HepG2 (cell line): ENCODE data around the gene CAPZB. TPM values are rescaled to one million over a fixed set of nuclear protein-coding genes. Genes with fewer than 3 reads are reported as not detected.

ENCODE experiments used
- ATAC-seq: fragments of 200-7000 bp; cut with Tn5 transposase; 3 replicates; pipeline ENCODE4 v1.9.1; 2020; ENCODE audit warnings: mild to moderate bottlenecking, moderate library complexity
- BruUV-seq: library from RNA; stranded (reverse); fragments of 400-500 nt; replicated peaks from 2 replicates; lab custom pipeline; 2021; lab: Mats Ljungman, UMichigan
- CTCF ChIA-PET: fragments of 300-600 bp; formaldehyde crosslinking; extraction: SDS; loops from one replicate; lab custom pipeline; 2021; ENCODE audit warnings: low total read pairs, inconsistent platforms, low intra/inter-chr PET ratio; lab: Yijun Ruan, JAX
- POLR2A ChIA-PET: fragments of 350-600 bp; sonication (Branson Sonifier 250); formaldehyde crosslinking; loops from one replicate; lab custom pipeline; 2020; ENCODE audit warnings: antibody characterized with exemption, inconsistent platforms; lab: Yijun Ruan, JAX
- DNase-seq: peaks from one replicate; pipeline ENCODE4 v3.0.0-alpha.2; 2015; ENCODE audit warnings: low spot score
- FAIRE-seq: peaks from 3 replicates; lab custom pipeline; 2011; peaks lifted over from hg19 to GRCh38; lab: Jason Lieb, UNC
- H2AFZ ChIP-seq: one replicate; pipeline ENCODE4 v1.6.1; 2011; ENCODE audit warnings: low read length, inconsistent platforms
- H3K27ac ChIP-seq: fragments of 300-600 bp; 3 replicates; pipeline ENCODE4 v1.8.0; 2011; ENCODE audit warnings: mixed run types, mild to moderate bottlenecking, mixed read lengths, low read length, inconsistent platforms; ENCODE audit not compliant: insufficient read depth; ENCODE audit errors: extremely low read length
- H3K27me3 ChIP-seq, 2 experiments: fragments of 200-600 bp in 1 of 2; 2 replicates in 1 of 2; 3 replicates in 1 of 2; pipeline versions ENCODE4 v1.6.0 to v1.8.0; 2011; ENCODE audit warnings: low read length in 2 of 2, mild to moderate bottlenecking in 2 of 2, moderate library complexity in 2 of 2, inconsistent platforms in 1 of 2; ENCODE audit not compliant: insufficient read depth in 2 of 2, control insufficient read depth in 1 of 2
- H3K36me3 ChIP-seq, 2 experiments: fragments of 200-600 bp in 1 of 2; replicated peaks in 1 of 2; 2 replicates in 1 of 2; 3 replicates in 1 of 2; pipeline versions ENCODE4 v1.5.1 to v1.8.0; 2011; ENCODE audit warnings: low read length in 2 of 2, inconsistent platforms in 1 of 2; ENCODE audit not compliant: insufficient read depth in 2 of 2, control insufficient read depth in 1 of 2
- H3K4me1 ChIP-seq: 2 replicates; pipeline ENCODE4 v1.5.1; 2012; ENCODE audit warnings: low read length, inconsistent platforms; ENCODE audit not compliant: insufficient read depth
- H3K4me2 ChIP-seq: 2 replicates; pipeline ENCODE4 v1.6.0; 2011; ENCODE audit warnings: low read depth, low read length, inconsistent platforms
- H3K4me3 ChIP-seq, 3 experiments: fragments of 200-600 bp in 1 of 3; sonication (generic), shearing (Covaris generic) in 1 of 3; replicated peaks in 1 of 3; 2 replicates each; pipeline ENCODE4 v1.5.1; 2011 to 2016; ENCODE audit warnings: low read length in 3 of 3, inconsistent platforms in 2 of 3, low read depth in 2 of 3, mild to moderate bottlenecking in 2 of 3, control low read depth in 1 of 3, mixed read lengths in 1 of 3; ENCODE audit not compliant: insufficient read depth in 1 of 3
- H3K79me2 ChIP-seq: one replicate; pipeline ENCODE4 v1.6.1; 2011; ENCODE audit warnings: low read length, inconsistent platforms; ENCODE audit not compliant: insufficient read depth
- H3K9ac ChIP-seq: 2 replicates; pipeline ENCODE4 v1.6.0; 2011; ENCODE audit warnings: mild to moderate bottlenecking, low read depth, low read length, inconsistent platforms; ENCODE audit not compliant: insufficient read depth
- H3K9me3 ChIP-seq: 2 replicates; pipeline ENCODE4 v1.5.1; 2012; ENCODE audit warnings: mild to moderate bottlenecking, low read length
- H4K20me1 ChIP-seq: 2 replicates; pipeline ENCODE4 v1.6.0; 2011; ENCODE audit warnings: inconsistent platforms, mild to moderate bottlenecking, low read length, moderate library complexity; ENCODE audit not compliant: insufficient read depth
- HBP1 ChIP-seq: IDR thresholded peaks from 2 replicates; pipeline ENCODE4 v1.6.1; 2016; ENCODE audit warnings: low read depth, control low read depth
- KDM3A ChIP-seq: IDR thresholded peaks from 2 replicates; pipeline ENCODE4 v1.6.1; 2018; ENCODE audit warnings: low read depth, missing compliant biosample characterization
- MNT ChIP-seq: fragments of 450-650 bp; IDR thresholded peaks from 2 replicates; pipeline ENCODE4 v1.6.1; 2016
- SMAD3 ChIP-seq: sonication (generic); formaldehyde crosslinking; IDR thresholded peaks from 2 replicates; pipeline ENCODE4 v1.4.0; 2020; ENCODE audit warnings: missing genetic modification reagents
- SNRNP70 ChIP-seq: fragments of 200-400 bp; formaldehyde crosslinking; IDR thresholded peaks from 2 replicates; pipeline ENCODE4 v1.6.1; 2017; ENCODE audit warnings: mild to moderate bottlenecking, low read depth, low read length, moderate library complexity
- TCF7L2 ChIP-seq: IDR thresholded peaks from 2 replicates; pipeline ENCODE4 v1.6.1; 2011; ENCODE audit warnings: mild to moderate bottlenecking, low read depth, low read length, moderate library complexity
- TFE3 ChIP-seq: IDR thresholded peaks from 2 replicates; pipeline ENCODE4 v1.6.1; 2016
- U2AF2 ChIP-seq: fragments of 200-400 bp; formaldehyde crosslinking; IDR thresholded peaks from 2 replicates; pipeline ENCODE4 v1.6.1; 2017; ENCODE audit warnings: low read depth, mild to moderate bottlenecking, low read length
- ZNF256 ChIP-seq: sonication (generic); formaldehyde crosslinking; conservative IDR thresholded peaks from 2 replicates; pipeline ENCODE4 v1.4.0; 2020; ENCODE audit warnings: missing genetic modification reagents
- ZNF264 ChIP-seq: sonication (generic); formaldehyde crosslinking; IDR thresholded peaks from 2 replicates; pipeline ENCODE4 v1.4.0; 2020; ENCODE audit warnings: missing genetic modification reagents
- ZNF280D ChIP-seq: sonication (generic); formaldehyde crosslinking; IDR thresholded peaks from 2 replicates; pipeline ENCODE4 v1.5.1; 2020; ENCODE audit warnings: mild to moderate bottlenecking, missing genetic modification reagents
- ZNF382 ChIP-seq: sonication (generic); formaldehyde crosslinking; IDR thresholded peaks from 2 replicates; pipeline ENCODE4 v1.5.0; 2020; ENCODE audit warnings: missing genetic modification reagents, mild to moderate bottlenecking, borderline replicate concordance
- ZNF788 ChIP-seq: sonication (generic); formaldehyde crosslinking; IDR thresholded peaks from 2 replicates; pipeline ENCODE4 v1.5.0; 2020; ENCODE audit warnings: mild to moderate bottlenecking, missing genetic modification reagents, borderline replicate concordance
- WGBS: methylation state at CpG from one replicate; pipeline ENCODE4 v1.1.6; 2017; ENCODE audit warnings: low lambda C conversion rate; 5-methylcytosine and 5-hydroxymethylcytosine counted together
- in situ Hi-C: cut with HindIII; loops from 2 replicates; pipeline ENCODE4 v1.10.0; 2017; ENCODE audit warnings: low pct_unique_long_range_greater_than_20kb; ENCODE audit not compliant: extremely low pct_ligation_motif_present
- intact Hi-C: fragments of 100-400 bp; cut with micrococcal nuclease; formaldehyde crosslinking; loops from one replicate; pipeline ENCODE4 v1.10.0; 2022; ENCODE audit not compliant: unreplicated experiment
- polyA plus RNA-seq, 8 experiments: library from polyadenylated mRNA; depleted of rRNA in 3 of 8; stranded (reverse) in 7 of 8; unstranded in 1 of 8; fragments of >200 nt; fragmentation: Illumina TruSeq in 4 of 8; extraction: Trizol in 4 of 8; gene quantifications; 2 replicates each; pipeline versions ENCODE4 v1.2.1 to v1.2.3, GENCODE V29; 2011 to 2016; ENCODE audit warnings: low read depth in 4 of 8, missing spikeins in 1 of 8, mixed read lengths in 1 of 8; ENCODE audit not compliant: insufficient read depth in 1 of 8
- total RNA-seq, 5 experiments: library from RNA; depleted of rRNA; stranded (reverse); fragments of >200 nt; fragmentation: Illumina TruSeq; extraction: Trizol; gene quantifications; 2 replicates each; pipeline ENCODE4 v1.2.3, GENCODE V29; 2016; ENCODE audit warnings: low read depth in 1 of 5

Gene CAPZB
- total and polyA plus RNA-seq, 2 of the 13 experiments (the other 11 are each of a cell fraction or from before 2014, with no cell fraction given) = 58.9 to 76.9 TPM

GRCh38 chr1:19347533-19348172, 137.7 kb downstream of the CAPZB start:
- Histone ChIP-seq H3K9me3 (no peaks in the 10 kb centered on the region), H3K27me3 (no peaks in the 10 kb centered on the region), H3K36me3 (peaks cover 28 to 50% of the 10 kb centered on the region in 2 experiments; a peak in 4 of 5 replicates), H2AFZ (no peak overlapping the region), H3K4me3 (no peak overlapping the region), H3K4me2 (no peak overlapping the region), H4K20me1 (no peaks in the 10 kb centered on the region), H3K79me2 (no peaks in the 10 kb centered on the region), H3K9ac (no peak overlapping the region), H3K4me1 (no peaks in the 10 kb centered on the region), H3K27ac (no peak overlapping the region)
- CTCF ChIA-PET = no interaction called here
- ATAC-seq (no peak), FAIRE-seq (no peak), DNase-seq (no peak)
- no TSS peak for BruUV-seq
- POLR2A ChIA-PET = no interaction called here
- 93% methylated on average over 14 of the region's 14 CpGs for WGBS
- in situ Hi-C loops (no loop called here), intact Hi-C loops (no loop called here)
- TF ChIP-seq KDM3A = no peak
- no peak for TF ChIP-seq ZNF280D (CRISPR knock-in tag)
- TF ChIP-seq SNRNP70 = no peak
- TF ChIP-seq SMAD3 (CRISPR knock-in tag) = no peak
- TF ChIP-seq TCF7L2 = no peak
- TF ChIP-seq ZNF264 (CRISPR knock-in tag) = no peak
- TF ChIP-seq ZNF382 = no peak
- TF ChIP-seq U2AF2 = no peak
- TF ChIP-seq ZNF788 (CRISPR knock-in tag) = no peak
- TF ChIP-seq ZNF256 (CRISPR knock-in tag) = no peak
- no peak for TF ChIP-seq MNT
- TF ChIP-seq HBP1 (CRISPR knock-in tag) = no peak
- TF ChIP-seq TFE3 (CRISPR knock-in tag) = no peak
